ENCODE results near the gene ATF1. TPM values are rescaled to one million over a fixed set of nuclear protein-coding genes. Genes with fewer than 3 reads are reported as not detected.
"Not testable (repeated sequence)": the region's sequence is repeated elsewhere in the genome, so short reads cannot be mapped to it uniquely, and the experiment has no call there.

Gene ATF1
- total RNA-seq, 1 experiment from 2014 or later, result 47.0 TPM

DNA sequence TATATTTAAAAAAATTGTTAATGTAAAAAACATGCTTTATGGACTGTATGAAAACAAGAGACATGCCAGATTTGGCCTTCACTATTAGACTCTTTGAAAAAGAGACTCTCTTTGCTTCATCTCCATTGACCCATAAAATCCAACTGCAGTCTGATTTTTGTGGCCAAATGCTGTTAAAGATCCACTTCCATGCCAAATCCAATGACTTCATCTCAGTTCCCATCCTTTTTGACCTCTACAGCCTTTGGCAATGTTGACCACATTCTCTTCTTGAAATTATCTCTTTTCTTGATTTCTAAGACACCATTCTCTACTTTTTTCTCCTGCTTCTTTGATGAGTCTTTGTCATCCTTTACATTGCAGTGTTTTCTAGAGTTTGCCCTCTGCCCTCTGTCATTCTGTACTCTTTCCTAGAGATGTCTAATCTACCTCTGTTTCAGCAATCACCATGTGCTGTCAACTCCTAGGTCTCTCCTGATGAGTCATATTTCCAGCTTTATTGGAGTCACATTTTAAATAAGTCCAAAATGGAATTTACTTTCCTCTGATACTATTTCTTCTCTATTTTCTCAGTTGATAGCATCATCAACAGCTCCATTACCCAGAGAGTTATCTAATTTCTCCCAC, 81.2 kb downstream of the ATF1 start:
- no peaks in the 10 kb centered on the region for H3K9me3 Mint-ChIP-seq (ENCODE audit: unreplicated experiment)
- no peak for DNase-seq
- H3K27me3 Mint-ChIP-seq (ENCODE audit: insufficient read depth, unreplicated experiment), result no peaks in the 10 kb centered on the region
- no peaks in the 10 kb centered on the region for H3K27me3 ChIP-seq (replicated peaks; ENCODE audit: control insufficient read depth, insufficient read depth, low read length)
- H3K4me1 ChIP-seq, result peaks cover 18% of the 10 kb centered on the region
- ChIA-PET POLR2A (no interaction called here), CTCF (no interaction called here)
- no peaks in the 10 kb centered on the region; the same call in 1 of the 2 replicates for H3K36me3 ChIP-seq (ENCODE audit: control insufficient read depth, insufficient read depth, low read length)
- intact Hi-C loops (cut with micrococcal nuclease; ENCODE audit: unreplicated experiment), result no loop called here
- H3K9me3 ChIP-seq, result no peaks in the 10 kb centered on the region
- TF ChIP-seq CTCF (IDR thresholded peaks at IDR 0.05; ENCODE audit: insufficient read depth in 1 of 2, low read depth in 1 of 2, low read length in 1 of 2, severe bottlenecking in 1 of 2, unreplicated experiment in 1 of 2), result no peak
- peaks cover 16% of the 10 kb centered on the region for H3K4me1 Mint-ChIP-seq (ENCODE audit: low read depth, unreplicated experiment)
- no peak overlapping the region for H3K4me3 ChIP-seq (ENCODE audit: low read depth, low read length)
- no peak overlapping the region for H3K4me3 Mint-ChIP-seq (ENCODE audit: unreplicated experiment)
- no peak overlapping the region for H3K27ac Mint-ChIP-seq (ENCODE audit: unreplicated experiment)
- H3K36me3 Mint-ChIP-seq (ENCODE audit: insufficient read depth, unreplicated experiment), result no peaks in the 10 kb centered on the region
- no TSS peak for BruUV-seq (replicated peaks)

- H3K27me3 Mint-ChIP-seq (ENCODE audit: insufficient read depth, unreplicated experiment), result peaks cover 15% of the 10 kb centered on the region
- no peaks in the 10 kb centered on the region for H3K36me3 Mint-ChIP-seq (ENCODE audit: insufficient read depth, unreplicated experiment)
- H3K4me1 Mint-ChIP-seq (ENCODE audit: low read depth, unreplicated experiment), result peaks cover 7% of the 10 kb centered on the region
- Histone ChIP-seq H3K9me3 (no peaks in the 10 kb centered on the region), H3K4me1 (peaks cover 8% of the 10 kb centered on the region; the same call in 1 of the 2 replicates), H3K4me3 (ENCODE audit: low read depth, low read length) (no peak overlapping the region), H3K27me3 (replicated peaks; ENCODE audit: control insufficient read depth, insufficient read depth, low read length) (no peaks in the 10 kb centered on the region), H3K36me3 (ENCODE audit: control insufficient read depth, insufficient read depth, low read length) (no peaks in the 10 kb centered on the region)
- POLR2A ChIA-PET, result no interaction called here
- intact Hi-C loops (cut with micrococcal nuclease; ENCODE audit: unreplicated experiment), result no loop called here
- no peak for TF ChIP-seq CTCF (IDR thresholded peaks at IDR 0.05; ENCODE audit: insufficient read depth in 1 of 2, low read depth in 1 of 2, low read length in 1 of 2, severe bottlenecking in 1 of 2, unreplicated experiment in 1 of 2)
- peaks cover 8% of the 10 kb centered on the region for H3K9me3 Mint-ChIP-seq (ENCODE audit: unreplicated experiment)
- BruUV-seq (replicated peaks), result no TSS peak
- H3K27ac Mint-ChIP-seq (ENCODE audit: unreplicated experiment), result no peak overlapping the region
- no peak overlapping the region for H3K4me3 Mint-ChIP-seq (ENCODE audit: unreplicated experiment)
- CTCF ChIA-PET, result no interaction called here
- no peak for DNase-seq
Measured at GRCh38 chr12:50848963-50849362, 85.1 kb downstream of the ATF1 start.

- H3K27ac Mint-ChIP-seq (ENCODE audit: unreplicated experiment); H3K9me3 Mint-ChIP-seq (ENCODE audit: unreplicated experiment); BruUV-seq (replicated peaks); intact Hi-C loops (cut with micrococcal nuclease; ENCODE audit: unreplicated experiment); H3K4me1 Mint-ChIP-seq (ENCODE audit: low read depth, unreplicated experiment); H3K9me3 ChIP-seq; POLR2A ChIA-PET; H3K4me1 ChIP-seq; H3K4me3 Mint-ChIP-seq (ENCODE audit: unreplicated experiment); H3K4me3 ChIP-seq (ENCODE audit: low read depth, low read length); H3K36me3 Mint-ChIP-seq (ENCODE audit: insufficient read depth, unreplicated experiment); DNase-seq; H3K27me3 ChIP-seq (replicated peaks; ENCODE audit: control insufficient read depth, insufficient read depth, low read length); H3K36me3 ChIP-seq (ENCODE audit: control insufficient read depth, insufficient read depth, low read length): not testable (repeated sequence)
- CTCF ChIA-PET, result interaction anchor here (1.1 kb wide), 1 partner anchor 133 kb away, joined by 3 read pairs; no protein-coding TSS in a partner anchor
- H3K27me3 Mint-ChIP-seq (ENCODE audit: insufficient read depth, unreplicated experiment), result peaks cover 20% of the 10 kb centered on the region
Measured at GRCh38 chr12:50855218-50855617, 91.3 kb downstream of the ATF1 start.

DNA sequence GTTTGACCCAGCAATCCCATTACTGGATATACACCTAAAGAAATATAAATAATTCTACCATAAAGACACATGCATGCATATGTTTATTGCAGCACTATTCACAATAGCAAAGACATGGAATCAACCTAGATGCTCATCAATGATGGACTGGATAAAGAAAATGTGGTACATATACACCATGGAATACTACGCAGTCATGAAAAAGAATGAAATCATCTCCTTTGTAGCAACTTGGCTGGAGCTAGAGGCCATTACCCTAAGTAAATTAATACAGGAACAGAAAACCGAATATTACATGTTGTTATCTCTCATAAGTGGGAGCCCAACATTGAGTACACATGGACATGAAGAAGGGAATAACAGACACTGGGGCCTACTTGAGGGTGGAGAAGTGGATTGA, 91.8 kb downstream of the ATF1 start:
- H3K9me3 ChIP-seq; H3K4me3 Mint-ChIP-seq (ENCODE audit: unreplicated experiment); H3K27ac Mint-ChIP-seq (ENCODE audit: unreplicated experiment); intact Hi-C loops (cut with micrococcal nuclease; ENCODE audit: unreplicated experiment); BruUV-seq (replicated peaks); H3K4me1 Mint-ChIP-seq (ENCODE audit: low read depth, unreplicated experiment); H3K36me3 ChIP-seq (ENCODE audit: control insufficient read depth, insufficient read depth, low read length); H3K27me3 ChIP-seq (replicated peaks; ENCODE audit: control insufficient read depth, insufficient read depth, low read length); DNase-seq; H3K9me3 Mint-ChIP-seq (ENCODE audit: unreplicated experiment); POLR2A ChIA-PET; H3K36me3 Mint-ChIP-seq (ENCODE audit: insufficient read depth, unreplicated experiment); H3K4me3 ChIP-seq (ENCODE audit: low read depth, low read length); H3K4me1 ChIP-seq: not testable (repeated sequence)
- H3K27me3 Mint-ChIP-seq (ENCODE audit: insufficient read depth, unreplicated experiment), result peaks cover 20% of the 10 kb centered on the region
- CTCF ChIA-PET, result interaction anchor here (1.1 kb wide), 1 partner anchor 132 kb away, joined by 3 read pairs; no protein-coding TSS in a partner anchor

Data from Caco-2 (cell line).